Cardiac muscle cell (in vitro differentiated cells and primary cell): ENCODE results near the gene DRC3. TPM values are rescaled to one million over a fixed set of nuclear protein-coding genes. Genes with fewer than 3 reads are reported as not detected.

Source experiments
- DNase-seq, 2 donors: peaks; one replicate each; pipeline versions ENCODE4 v3.0.0 to v3.0.0-alpha.2; 2010 to 2017; ENCODE audit warnings: low read depth in 1 of 2, low spot score in 1 of 2
- H3K27ac ChIP-seq: fragments of 200-600 bp; sonication (generic); 2 replicates; pipeline ENCODE4 v1.5.1; 2016
- H3K27me3 ChIP-seq: fragments of 200-600 bp; sonication (generic); 2 replicates; pipeline ENCODE4 v1.6.0; 2016; ENCODE audit warnings: control low read depth
- H3K36me3 ChIP-seq: fragments of 200-600 bp; sonication (generic); 2 replicates; pipeline ENCODE4 v1.5.1; 2016; ENCODE audit warnings: control low read depth
- H3K4me1 ChIP-seq: fragments of 200-600 bp; sonication (generic); 2 replicates; pipeline ENCODE4 v1.8.1; 2017; ENCODE audit warnings: low read depth, mild to moderate bottlenecking, mixed run types
- H3K4me3 ChIP-seq: fragments of 200-600 bp; sonication (generic); 2 replicates; pipeline ENCODE4 v1.5.1; 2016; ENCODE audit warnings: mild to moderate bottlenecking
- H3K9me3 ChIP-seq: fragments of 200-600 bp; sonication (generic); 2 replicates; pipeline ENCODE4 v1.5.1; 2017; ENCODE audit warnings: low read depth, mild to moderate bottlenecking, control low read depth
- CTCF ChIP-seq: IDR thresholded peaks from 2 replicates; pipeline ENCODE4 v1.5.1; 2012; ENCODE audit warnings: low read depth, mild to moderate bottlenecking, low read length
- polyA plus RNA-seq: library from polyadenylated mRNA; unstranded; fragments of >200 nt; fragmentation: Nextera tagmentation; extraction: Ambion mirVana; gene quantifications from 2 replicates; pipeline ENCODE4 v1.2.1, GENCODE V29; 2016
- total RNA-seq: library from RNA; depleted of rRNA; stranded (reverse); fragments of >200 nt; gene quantifications from 2 replicates; pipeline ENCODE4 v1.2.3, GENCODE V29; 2016

Gene DRC3
- total and polyA plus RNA-seq, 2 experiments from 2014 or later = 0.21 to 4.1 TPM

- no peaks in the 10 kb centered on the region for H3K27me3 ChIP-seq
- no peak for TF ChIP-seq CTCF
- H3K4me3 ChIP-seq = no peak overlapping the region
- peaks cover 23% of the 10 kb centered on the region for H3K4me1 ChIP-seq
- no peak overlapping the region for H3K27ac ChIP-seq
- H3K9me3 ChIP-seq = no peaks in the 10 kb centered on the region
- DNase-seq = no peak
- no peaks in the 10 kb centered on the region for H3K36me3 ChIP-seq
Observed at GRCh38 chr17:18005496-18005895, 32.8 kb downstream of the DRC3 start.

DNA sequence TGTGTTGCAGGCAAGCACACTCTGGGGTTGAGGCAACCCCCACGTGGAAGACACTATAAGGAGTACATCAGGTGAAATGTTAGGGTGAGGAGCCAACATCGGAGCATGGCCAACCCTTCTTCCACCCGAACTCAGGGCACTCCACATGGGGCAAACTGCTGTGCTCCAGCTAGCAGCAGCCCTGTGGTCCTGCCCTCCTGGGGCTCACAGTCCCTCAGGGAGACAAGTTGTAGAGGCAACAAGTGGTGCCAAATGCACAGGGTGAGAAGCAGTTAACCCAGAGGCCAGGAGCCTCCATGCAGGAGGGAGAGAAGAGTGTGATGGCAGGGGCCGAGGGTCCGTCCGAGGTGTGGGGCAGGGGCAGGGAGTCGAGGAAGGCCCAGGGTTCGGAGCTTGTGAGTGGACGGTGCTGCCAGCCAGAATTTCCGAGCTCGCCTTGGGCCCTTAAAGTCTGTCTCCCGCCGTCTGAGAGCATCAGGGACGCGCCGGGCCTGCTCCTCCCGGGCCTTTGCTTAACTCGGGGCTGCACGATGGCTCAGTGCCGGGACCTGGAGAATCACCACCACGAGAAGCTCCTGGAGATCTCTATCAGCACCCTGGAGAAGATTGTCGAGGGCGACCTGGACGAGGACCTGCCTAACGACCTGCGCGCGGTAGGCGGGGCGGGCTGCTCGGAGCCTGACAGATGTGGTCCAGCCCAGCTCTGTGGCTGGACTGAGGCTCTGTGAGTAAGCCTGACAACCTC, 34.0 kb downstream of the DRC3 start:
- Histone ChIP-seq H3K4me1 (peaks cover 23% of the 10 kb centered on the region), H3K9me3 (no peaks in the 10 kb centered on the region), H3K27me3 (no peaks in the 10 kb centered on the region), H3K27ac (no peak overlapping the region), H3K36me3 (no peaks in the 10 kb centered on the region), H3K4me3 (no peak overlapping the region)
- no peak for DNase-seq
- TF ChIP-seq CTCF = no peak

DNA sequence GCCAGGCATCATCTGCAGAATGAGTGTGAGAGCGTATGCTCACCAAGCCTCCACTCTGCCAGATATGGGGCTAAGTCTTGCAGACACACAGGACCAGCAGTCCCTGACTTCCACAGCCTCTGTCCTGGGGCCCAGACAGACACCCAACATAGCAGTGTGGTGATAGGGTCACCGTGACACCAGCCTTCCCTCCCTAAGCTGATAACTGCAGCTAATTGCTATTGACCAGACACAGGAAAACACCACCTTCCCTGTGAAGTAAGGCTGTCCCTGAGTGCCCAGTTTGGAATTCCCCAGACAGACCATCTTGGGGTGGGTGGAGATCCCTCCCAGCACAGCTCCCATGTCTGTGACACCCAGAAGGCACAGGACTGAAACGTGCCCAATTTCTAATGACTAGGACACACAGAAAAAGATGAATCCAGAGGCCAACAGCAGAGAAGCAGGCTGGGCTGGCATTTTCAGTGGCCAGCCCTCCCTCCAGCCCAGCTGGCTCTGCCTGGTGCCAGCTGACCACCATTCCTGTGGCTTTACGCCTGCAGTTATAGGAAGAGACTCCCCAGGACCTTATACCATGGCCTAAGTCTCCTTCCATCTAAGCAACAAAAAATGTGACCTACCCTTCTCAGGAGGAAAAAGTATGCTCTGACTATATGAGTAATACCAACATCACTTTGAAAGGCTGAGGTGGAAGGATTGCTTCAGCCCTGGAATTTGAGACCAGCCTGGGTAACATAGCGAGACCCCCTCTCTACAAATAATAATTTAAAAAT, 36.0 kb downstream of the DRC3 start:
- H3K36me3 ChIP-seq = no peaks in the 10 kb centered on the region
- H3K9me3 ChIP-seq = no peaks in the 10 kb centered on the region
- no peak overlapping the region for H3K27ac ChIP-seq
- TF ChIP-seq CTCF = no peak
- no peaks in the 10 kb centered on the region for H3K27me3 ChIP-seq
- no peak for DNase-seq
- H3K4me1 ChIP-seq = peaks cover 23% of the 10 kb centered on the region
- no peak overlapping the region for H3K4me3 ChIP-seq

DNA sequence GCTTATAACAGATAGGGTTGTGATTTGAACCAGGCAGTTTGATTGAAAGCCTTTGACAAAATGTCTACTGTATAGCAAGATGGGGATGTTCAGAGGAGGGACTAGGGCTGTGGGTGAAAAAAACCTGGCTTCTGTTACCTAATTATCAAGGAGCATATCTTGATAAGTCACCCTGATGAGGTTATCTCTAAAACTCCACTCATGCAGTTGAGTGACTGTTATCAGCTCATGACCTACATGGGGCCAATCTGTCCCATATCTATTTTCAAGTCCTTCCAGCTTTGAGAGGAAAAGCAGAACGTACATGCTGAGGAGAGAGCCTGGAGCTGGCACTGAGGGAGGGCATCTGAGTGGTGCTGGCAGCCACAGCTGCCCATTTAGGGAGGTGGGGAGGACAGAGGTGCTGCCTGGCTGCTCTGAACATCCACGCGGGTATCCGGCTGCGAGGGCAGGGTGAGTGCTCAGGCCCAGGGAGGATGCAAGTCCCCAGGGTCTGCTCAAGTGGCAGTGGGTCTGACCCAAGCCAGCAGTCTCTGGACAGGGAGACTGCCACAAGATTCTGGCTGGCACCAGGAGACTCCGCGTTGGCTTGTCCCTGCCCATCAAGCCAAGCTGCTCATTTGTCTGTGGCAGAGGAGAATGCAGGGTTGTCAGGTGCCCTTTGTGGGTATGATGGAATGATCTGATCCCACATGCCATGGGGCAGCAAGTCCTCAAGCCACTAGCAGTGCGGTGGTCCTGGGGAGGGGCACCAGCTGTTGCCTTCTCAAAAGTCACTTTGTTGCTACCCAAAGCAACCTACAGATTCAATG, 37.2 kb downstream of the DRC3 start:
- Histone ChIP-seq H3K9me3 (no peaks in the 10 kb centered on the region), H3K27me3 (no peaks in the 10 kb centered on the region), H3K4me3 (no peak overlapping the region), H3K36me3 (no peaks in the 10 kb centered on the region), H3K4me1 (peaks cover 23% of the 10 kb centered on the region), H3K27ac (no peak overlapping the region)
- TF ChIP-seq CTCF = no peak
- DNase-seq = no peak

- H3K27ac ChIP-seq = no peak overlapping the region
- peaks cover 23% of the 10 kb centered on the region for H3K4me1 ChIP-seq
- H3K36me3 ChIP-seq = no peaks in the 10 kb centered on the region
- DNase-seq = no peak
- no peak overlapping the region for H3K4me3 ChIP-seq
- no peak for TF ChIP-seq CTCF
- H3K9me3 ChIP-seq = no peaks in the 10 kb centered on the region
- H3K27me3 ChIP-seq = no peaks in the 10 kb centered on the region
Observed at GRCh38 chr17:18011286-18011685, 38.6 kb downstream of the DRC3 start.
